Measurements from ENCODE around the gene EMC1.

DNA sequence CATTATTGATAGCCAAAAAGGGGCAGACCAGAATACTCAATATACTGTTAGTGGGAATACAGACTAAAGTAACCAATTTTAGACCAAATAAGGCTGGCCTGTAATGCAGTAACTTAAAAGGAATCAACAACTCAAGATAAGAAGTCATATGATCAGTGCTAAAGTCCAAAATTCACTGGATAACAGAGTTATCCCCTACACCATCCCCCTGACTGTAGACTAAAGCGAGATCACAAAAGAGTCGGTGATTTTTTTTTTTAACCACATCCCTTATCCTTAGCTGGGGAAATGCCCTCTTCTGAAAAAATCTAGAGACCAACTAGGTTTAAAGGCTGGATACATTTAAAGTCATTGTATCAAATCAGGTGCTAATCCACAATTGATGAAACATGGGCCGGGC, 48.9 kb downstream of the EMC1 start:
- TF ChIP-seq FOXP2 (optimal IDR thresholded peaks at IDR 0.05; ENCODE audit: control extremely low read depth, extremely low read length, insufficient read depth) = no peak
- no peak for TF ChIP-seq EZH2 (IDR thresholded peaks at IDR 0.05)
- TF ChIP-seq POLR2AphosphoS5 (IDR thresholded peaks at IDR 0.05; ENCODE audit: borderline replicate concordance, low read depth, low read length) = no peak
